HL-60 (cell line): Measurements from ENCODE around the gene NSRP1.

ENCODE experiments used
- CTCF ChIP-seq: IDR thresholded peaks from one replicate; pipeline ENCODE4 v1.5.1; 2011; ENCODE audit warnings: low read length, control low read depth, inconsistent platforms; ENCODE audit not compliant: insufficient read depth
- POLR2AphosphoS5 ChIP-seq: IDR thresholded peaks from 2 replicates; pipeline ENCODE4 v1.6.1; 2012; ENCODE audit warnings: low read depth

- TF ChIP-seq POLR2AphosphoS5 (no peak), CTCF (no peak)
Observed at GRCh38 chr17:30232824-30233427, 116.3 kb downstream of the NSRP1 start.
